ENCODE measurements around the gene MEGF6. TPM values are rescaled to one million over a fixed set of nuclear protein-coding genes. Genes with fewer than 3 reads are reported as not detected.

MEGF6 gene
- total RNA-seq, 1 donor from 2014 or later, result 209 TPM

- Mint-ChIP-seq H3K4me1 (peaks cover 22% of the 10 kb centered on the region), H3K27me3 (ENCODE audit: low read depth) (no peaks in the 10 kb centered on the region)
Observed at GRCh38 chr1:3548156-3548893, 63.0 kb downstream of the MEGF6 start.

GRCh38 chr1:3547055-3548005 lies 64.0 kb downstream of the MEGF6 start:
- H3K4me3 Mint-ChIP-seq, result no peak overlapping the region
- peaks cover 24% of the 10 kb centered on the region for H3K4me1 Mint-ChIP-seq
- H3K27me3 Mint-ChIP-seq (ENCODE audit: low read depth), result no peaks in the 10 kb centered on the region
- no peak for TF ChIP-seq CTCF (IDR thresholded peaks at IDR 0.05; ENCODE audit: unreplicated experiment)
- no peaks in the 10 kb centered on the region for H3K9me3 Mint-ChIP-seq
- no peaks in the 10 kb centered on the region for H3K36me3 Mint-ChIP-seq
- DNase-seq (ENCODE audit: low spot score in 2 of 2, unreplicated experiment in 2 of 2), result peak in 1 of 2 experiments; percentile 59
- peak overlapping the region; percentile 43 for H3K27ac Mint-ChIP-seq

More at GRCh38 chr1:3548156-3548893, 63.0 kb downstream of the MEGF6 start:
- no peak for DNase-seq (ENCODE audit: low spot score in 2 of 2, unreplicated experiment in 2 of 2)
- Mint-ChIP-seq H3K4me3 (no peak overlapping the region), H3K9me3 (no peaks in the 10 kb centered on the region), H3K36me3 (no peaks in the 10 kb centered on the region), H3K27ac (peak overlapping the region; percentile 43)
- no peak for TF ChIP-seq CTCF (IDR thresholded peaks at IDR 0.05; ENCODE audit: unreplicated experiment)

GRCh38 chr1:3546048-3546384 lies 65.3 kb downstream of the MEGF6 start:
- Mint-ChIP-seq H3K27me3 (ENCODE audit: low read depth) (no peaks in the 10 kb centered on the region), H3K4me3 (no peak overlapping the region), H3K4me1 (peaks cover 29% of the 10 kb centered on the region), H3K36me3 (no peaks in the 10 kb centered on the region), H3K27ac (peak overlapping the region; percentile 30), H3K9me3 (no peaks in the 10 kb centered on the region)
- no peak for DNase-seq (ENCODE audit: low spot score in 2 of 2, unreplicated experiment in 2 of 2)
- no peak for TF ChIP-seq CTCF (IDR thresholded peaks at IDR 0.05; ENCODE audit: unreplicated experiment)

GRCh38 chr1:3545363-3546047 lies 65.8 kb downstream of the MEGF6 start:
- H3K36me3 Mint-ChIP-seq, result peaks cover 2% of the 10 kb centered on the region
- DNase-seq (ENCODE audit: low spot score in 2 of 2, unreplicated experiment in 2 of 2), result no peak
- peaks cover 29% of the 10 kb centered on the region for H3K4me1 Mint-ChIP-seq
- H3K9me3 Mint-ChIP-seq, result no peaks in the 10 kb centered on the region
- no peak for TF ChIP-seq CTCF (IDR thresholded peaks at IDR 0.05; ENCODE audit: unreplicated experiment)
- peak overlapping the region; percentile 30 for H3K27ac Mint-ChIP-seq
- H3K4me3 Mint-ChIP-seq, result no peak overlapping the region
- H3K27me3 Mint-ChIP-seq (ENCODE audit: low read depth), result no peaks in the 10 kb centered on the region

- Mint-ChIP-seq H3K4me1 (peaks cover 29% of the 10 kb centered on the region), H3K4me3 (no peak overlapping the region), H3K36me3 (peaks cover 3% of the 10 kb centered on the region), H3K27ac (no peak overlapping the region), H3K9me3 (no peaks in the 10 kb centered on the region), H3K27me3 (ENCODE audit: low read depth) (no peaks in the 10 kb centered on the region)
- TF ChIP-seq CTCF (IDR thresholded peaks at IDR 0.05; ENCODE audit: unreplicated experiment), result no peak
- DNase-seq (ENCODE audit: low spot score in 2 of 2, unreplicated experiment in 2 of 2), result no peak
Observed at GRCh38 chr1:3544040-3544977, 67.0 kb downstream of the MEGF6 start.
